HEK293T (cell line): Measurements from ENCODE around the gene UBE2N.

Source experiments
- ARNT ChIP-seq: fragments of 450-650 bp; IDR thresholded peaks from 2 replicates; pipeline ENCODE4 v1.6.1; 2017; ENCODE audit warnings: mild to moderate bottlenecking
- BHLHE40 ChIP-seq: fragments of 450-650 bp; IDR thresholded peaks from 2 replicates; pipeline ENCODE4 v1.6.1; 2016; ENCODE audit warnings: mild to moderate bottlenecking, moderate library complexity, borderline replicate concordance
- FOXK2 ChIP-seq: fragments of 450-650 bp; IDR thresholded peaks from 2 replicates; pipeline ENCODE4 v1.6.1; 2016; ENCODE audit warnings: mild to moderate bottlenecking
- FOXM1 ChIP-seq: fragments of 450-650 bp; IDR thresholded peaks from 2 replicates; pipeline ENCODE4 v1.6.1; 2017; ENCODE audit warnings: mild to moderate bottlenecking, borderline replicate concordance
- LEF1 ChIP-seq: fragments of 450-650 bp; IDR thresholded peaks from 2 replicates; pipeline ENCODE4 v1.6.1; 2017; ENCODE audit warnings: mild to moderate bottlenecking, borderline replicate concordance
- NFRKB ChIP-seq: fragments of 450-650 bp; IDR thresholded peaks from 2 replicates; pipeline ENCODE4 v1.6.1; 2016; ENCODE audit warnings: mild to moderate bottlenecking, moderate library complexity
- ZNF384 ChIP-seq: fragments of 450-650 bp; IDR thresholded peaks from 2 replicates; pipeline ENCODE4 v1.6.1; 2016
- TF ChIP-seq, protein P1 (sequence below): fragments of 450-650 bp; IDR thresholded peaks from 2 replicates; pipeline ENCODE4 v1.6.1; 2016

DNA sequence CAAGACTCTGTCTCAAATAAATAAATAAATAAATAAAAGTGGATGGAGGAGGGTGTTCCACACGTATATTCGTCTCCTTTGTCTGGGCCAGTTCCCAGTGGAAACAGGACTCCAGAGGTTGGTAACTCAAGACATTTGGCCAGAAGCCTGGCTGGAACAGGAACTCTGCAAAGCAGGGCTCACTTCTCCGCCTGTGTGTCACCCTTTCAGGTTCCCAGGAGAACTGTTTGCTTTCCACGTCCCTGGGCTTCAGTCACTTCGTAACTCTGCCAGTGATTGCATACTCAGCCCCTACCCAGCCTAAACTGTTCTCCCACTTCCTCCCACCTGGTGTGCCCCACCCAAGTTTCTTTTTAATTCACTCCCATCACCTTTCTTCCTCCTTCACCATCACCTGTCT lies 7.0 kb upstream of the UBE2N start:
- TF ChIP-seq LEF1 (no peak), ARNT (no peak), NFRKB (no peak), FOXK2 (no peak), ZNF384 (no peak), BHLHE40 (no peak), FOXM1 (no peak)
- TF ChIP-seq, protein P1, sequence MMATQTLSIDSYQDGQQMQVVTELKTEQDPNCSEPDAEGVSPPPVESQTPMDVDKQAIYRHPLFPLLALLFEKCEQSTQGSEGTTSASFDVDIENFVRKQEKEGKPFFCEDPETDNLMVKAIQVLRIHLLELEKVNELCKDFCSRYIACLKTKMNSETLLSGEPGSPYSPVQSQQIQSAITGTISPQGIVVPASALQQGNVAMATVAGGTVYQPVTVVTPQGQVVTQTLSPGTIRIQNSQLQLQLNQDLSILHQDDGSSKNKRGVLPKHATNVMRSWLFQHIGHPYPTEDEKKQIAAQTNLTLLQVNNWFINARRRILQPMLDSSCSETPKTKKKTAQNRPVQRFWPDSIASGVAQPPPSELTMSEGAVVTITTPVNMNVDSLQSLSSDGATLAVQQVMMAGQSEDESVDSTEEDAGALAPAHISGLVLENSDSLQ = no peak
